DMS53 treated with DMSO at 0.1 percent for 48 hours (cell line): ENCODE results near the gene WDR41.
"Not testable (repeated sequence)": the region's sequence is repeated elsewhere in the genome, so short reads cannot be mapped to it uniquely, and the experiment has no call there.

Experiments
- DNase-seq: peaks from one replicate; lab custom pipeline; 2025; ENCODE audit not compliant: unreplicated experiment; lab: John Stamatoyannopoulos, UW

WDR41 gene

GRCh38 chr5:77413049-77413448 lies 79.1 kb downstream of the WDR41 start:
- no peak for DNase-seq

GRCh38 chr5:77409870-77410621 lies 82.1 kb downstream of the WDR41 start:
- no peak for DNase-seq

- DNase-seq, result no peak
These were observed 85.0 kb downstream of the WDR41 start for GRCh38 chr5:77407152-77407551.

GRCh38 chr5:77402796-77403195 lies 89.3 kb downstream of the WDR41 start:
- DNase-seq, result no peak

- no peak for DNase-seq
These were observed 91.5 kb downstream of the WDR41 start for GRCh38 chr5:77400645-77401044.

GRCh38 chr5:77398896-77399295 lies 93.2 kb downstream of the WDR41 start:
- no peak for DNase-seq

- no peak for DNase-seq
These were observed 93.7 kb downstream of the WDR41 start for GRCh38 chr5:77398458-77398857.

GRCh38 chr5:77397686-77398292 lies 94.3 kb downstream of the WDR41 start:
- DNase-seq, result no peak

GRCh38 chr5:77396017-77396416 lies 96.1 kb downstream of the WDR41 start:
- DNase-seq, result no peak

- peak; percentile 46 for DNase-seq
These were observed 97.9 kb downstream of the WDR41 start for GRCh38 chr5:77394064-77394715.

GRCh38 chr5:77391240-77391765 lies 100.8 kb downstream of the WDR41 start:
- DNase-seq, result no peak

GRCh38 chr5:77390795-77391194 lies 101.3 kb downstream of the WDR41 start:
- no peak for DNase-seq

- DNase-seq, result no peak
These were observed 101.9 kb downstream of the WDR41 start for GRCh38 chr5:77390221-77390620.

GRCh38 chr5:77389746-77390145 lies 102.4 kb downstream of the WDR41 start:
- no peak for DNase-seq

- DNase-seq, result not testable (repeated sequence)
These were observed 105.8 kb downstream of the WDR41 start for GRCh38 chr5:77386340-77386739.

- not testable (repeated sequence) for DNase-seq
These were observed 108.8 kb downstream of the WDR41 start for GRCh38 chr5:77383336-77383735.
